ENCODE measurements around the gene AAMP.

The AAMP gene

GRCh38 chr2:218257390-218257981, 12.5 kb downstream of the AAMP start:
- no peak for DNase-seq

GRCh38 chr2:218256612-218257350, 13.2 kb downstream of the AAMP start:
- no peak for DNase-seq

- DNase-seq: no peak
Observed at GRCh38 chr2:218255446-218255845, 14.5 kb downstream of the AAMP start.

GRCh38 chr2:218253232-218253625, 16.7 kb downstream of the AAMP start:
- DNase-seq: no peak

DNA sequence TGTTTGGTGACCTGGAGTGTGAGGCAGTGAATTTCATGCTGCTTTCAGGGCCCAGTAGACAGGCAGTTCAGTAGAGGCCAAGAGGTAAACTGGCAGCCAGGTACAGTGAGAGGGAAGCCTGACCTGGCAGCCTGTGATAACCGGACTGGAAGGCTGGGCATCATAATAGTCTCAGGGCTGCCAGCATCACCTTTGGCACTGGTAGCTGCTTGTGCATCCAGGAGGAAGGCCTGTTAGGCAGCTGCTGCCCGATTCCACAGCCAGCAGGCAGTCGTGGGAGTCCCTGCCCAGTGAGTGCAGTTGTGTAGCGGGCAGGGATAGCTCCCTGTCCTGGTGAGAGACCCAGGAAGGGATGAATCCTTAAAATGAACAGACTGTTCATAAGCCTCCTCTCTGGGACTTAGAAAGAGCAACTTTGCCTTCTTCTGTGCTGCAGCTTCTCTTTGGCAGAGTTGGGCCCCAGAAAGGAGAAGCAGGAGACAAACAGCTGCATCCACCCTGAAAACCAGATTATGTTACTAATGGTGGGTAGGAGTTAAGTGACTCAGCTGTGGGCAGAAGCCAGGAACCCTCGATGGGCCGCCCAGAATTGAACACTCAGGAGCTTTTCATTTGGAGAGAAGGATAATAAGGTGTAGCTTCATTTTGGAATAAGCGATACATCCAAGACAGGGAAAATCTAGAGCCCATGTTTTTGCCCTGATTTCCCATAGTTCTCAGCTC, 17.3 kb downstream of the AAMP start:
- no peak for DNase-seq

DNA sequence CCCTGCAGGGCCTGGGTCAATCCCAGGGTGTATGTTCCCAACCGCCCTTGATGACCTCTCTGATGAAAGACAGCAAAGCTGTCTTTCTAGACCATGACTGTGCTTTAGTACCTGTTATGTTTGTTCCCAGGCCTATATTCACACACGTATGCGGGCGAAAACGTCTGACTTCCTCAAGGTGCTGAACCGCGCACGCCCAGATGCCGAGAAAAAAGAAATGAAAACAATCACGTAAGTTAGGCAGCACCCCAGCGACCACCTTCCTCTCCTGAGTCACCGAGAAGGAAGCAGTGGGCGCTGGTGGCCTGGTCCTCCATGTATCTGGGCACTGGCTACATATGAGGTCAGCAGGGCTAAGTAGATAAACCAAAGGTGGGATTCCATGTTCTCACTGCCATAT, 20.2 kb downstream of the AAMP start:
- DNase-seq: no peak

GRCh38 chr2:218245214-218245613, 24.7 kb downstream of the AAMP start:
- no peak for DNase-seq

- DNase-seq: no peak
Observed at GRCh38 chr2:218244665-218245064, 25.3 kb downstream of the AAMP start.

- no peak for DNase-seq
Observed at GRCh38 chr2:218244204-218244603, 25.7 kb downstream of the AAMP start.

GRCh38 chr2:218238887-218239286, 31.1 kb downstream of the AAMP start:
- DNase-seq: no peak

DNA sequence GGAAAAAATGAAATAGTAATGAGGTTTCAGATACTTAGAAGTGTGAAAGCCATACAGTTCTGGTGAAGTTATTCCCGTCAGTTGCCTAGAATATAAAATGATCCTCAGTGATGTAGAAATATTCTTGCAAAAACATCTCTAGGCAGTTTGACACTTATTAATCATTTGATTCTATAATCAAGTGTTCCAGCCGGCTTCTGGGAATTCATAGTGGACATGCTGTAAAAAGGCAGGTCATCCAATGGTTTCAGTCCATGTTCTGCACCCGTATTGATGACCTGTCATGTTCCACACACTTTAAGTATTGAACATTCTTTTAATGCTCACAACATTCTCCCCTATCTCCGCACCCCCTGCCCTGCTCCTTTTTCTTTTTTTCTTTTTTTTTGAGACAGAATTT, 33.1 kb downstream of the AAMP start:
- no peak for DNase-seq

DNA sequence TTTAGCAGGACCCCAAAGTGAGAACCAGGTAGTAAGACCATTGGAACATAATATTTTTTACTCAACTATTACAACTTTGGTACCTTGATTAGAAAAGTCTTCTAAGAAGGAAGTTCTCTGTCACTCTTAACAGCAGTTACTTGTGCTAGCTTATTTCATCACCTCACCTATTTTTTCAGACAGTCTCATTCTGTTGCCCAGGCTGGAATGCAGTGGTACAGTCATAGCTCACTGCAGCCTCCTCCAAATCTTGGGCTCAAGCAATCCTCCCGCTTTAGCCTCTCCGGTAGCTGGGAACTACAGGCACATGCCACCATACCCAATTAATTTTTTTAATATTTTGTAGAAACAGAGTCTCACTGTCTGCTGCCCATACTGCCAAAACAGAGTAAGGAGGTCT, 34.9 kb downstream of the AAMP start:
- DNase-seq: no peak

- no peak for DNase-seq
Observed at GRCh38 chr2:218234521-218234920, 35.4 kb downstream of the AAMP start.

- DNase-seq: no peak
Observed at GRCh38 chr2:218233543-218233942, 36.4 kb downstream of the AAMP start.

DNA sequence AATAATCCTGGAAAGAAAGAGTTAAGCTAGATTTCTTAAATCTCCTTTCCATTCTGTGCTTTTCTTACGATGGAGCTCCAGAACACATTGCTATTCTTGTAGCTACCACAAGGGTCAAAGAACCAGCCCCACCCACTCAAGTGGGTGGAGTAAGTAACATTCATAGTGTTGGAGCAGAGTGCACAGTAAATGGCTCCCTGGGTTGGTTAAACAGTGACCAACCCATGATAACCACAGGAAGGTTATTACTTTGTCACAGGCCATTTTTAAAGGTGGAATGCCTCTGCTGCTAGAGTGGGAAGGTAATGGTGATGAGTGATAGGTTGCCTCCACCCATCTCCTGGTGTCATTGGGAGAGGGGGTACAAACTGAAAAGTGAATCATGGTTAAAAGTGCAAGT, 39.1 kb downstream of the AAMP start:
- DNase-seq: no peak

GRCh38 chr2:218229851-218230250, 40.1 kb downstream of the AAMP start:
- no peak for DNase-seq

GRCh38 chr2:218229239-218229638, 40.7 kb downstream of the AAMP start:
- DNase-seq: no peak

DNA sequence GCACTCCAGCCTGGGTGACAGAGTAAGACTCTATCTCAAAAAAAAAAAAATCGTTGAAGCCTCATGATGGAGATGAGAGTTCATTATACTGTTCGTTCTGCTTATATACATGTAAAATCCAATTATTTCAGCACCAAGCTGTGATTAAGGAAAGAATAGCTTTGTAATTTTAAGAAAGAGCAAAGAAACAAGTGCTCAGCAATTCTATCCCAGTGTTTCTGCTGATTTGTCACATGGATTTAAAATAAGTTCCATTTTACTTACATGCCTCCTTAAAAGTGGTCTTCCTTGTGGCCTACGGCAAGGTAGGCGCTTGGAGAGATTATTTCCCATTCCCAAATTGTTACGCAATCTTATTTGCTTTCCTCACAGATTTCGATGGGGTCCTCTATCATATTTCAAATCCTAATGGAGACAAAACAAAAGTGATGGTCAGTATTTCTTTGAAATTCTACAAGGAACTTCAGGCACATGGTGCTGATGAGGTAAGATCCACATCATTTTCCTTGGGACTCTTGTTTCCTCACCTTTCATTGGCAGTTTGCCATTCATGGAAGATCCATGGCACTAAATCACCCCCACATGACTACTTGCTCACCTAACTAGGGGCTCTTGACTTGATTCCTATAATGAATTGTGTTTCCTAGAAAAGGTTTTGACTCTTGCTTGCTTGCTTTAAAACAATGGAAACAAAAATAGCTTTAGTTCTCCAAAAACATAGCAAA, 41.4 kb downstream of the AAMP start:
- no peak for DNase-seq

- no peak for DNase-seq
Observed at GRCh38 chr2:218226903-218227302, 43.0 kb downstream of the AAMP start.

DNA sequence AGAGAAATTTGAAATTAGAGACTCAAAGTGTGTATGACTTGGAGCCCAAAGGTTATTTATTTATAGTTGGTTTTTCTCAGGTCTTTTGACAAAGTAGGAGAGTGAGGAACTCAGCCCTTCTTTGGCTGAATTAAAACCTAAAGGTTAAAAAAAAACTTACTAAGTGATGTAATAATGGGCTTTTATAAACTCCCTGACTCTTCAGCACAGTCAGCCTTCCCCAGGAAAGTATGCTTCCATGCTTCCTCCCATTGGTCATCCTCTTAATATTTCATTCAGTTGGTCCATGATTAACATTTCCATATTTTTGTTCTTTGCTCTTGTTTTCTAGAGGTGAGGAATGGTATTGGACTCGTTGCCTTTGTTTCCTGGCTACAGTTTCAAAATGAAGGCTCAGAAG, 45.8 kb downstream of the AAMP start:
- no peak for DNase-seq

DNA sequence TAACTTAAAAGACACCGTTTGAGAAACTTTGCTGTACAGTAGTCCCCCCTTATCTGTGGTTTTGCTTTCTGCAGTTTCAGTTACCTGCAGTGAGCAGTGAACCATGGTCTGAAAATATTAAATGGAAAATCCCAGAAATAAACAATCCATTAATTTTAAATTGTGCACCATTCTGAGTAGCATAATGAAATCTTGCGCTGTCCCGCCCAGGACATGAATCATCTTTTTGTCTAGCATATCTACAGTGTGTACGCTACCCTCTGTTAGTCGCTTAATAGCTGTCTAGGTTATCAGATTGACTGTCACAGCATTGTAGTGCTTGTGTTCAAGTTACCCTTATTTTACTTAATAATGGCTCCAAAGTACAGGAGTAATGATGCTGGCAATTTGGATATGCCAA, 46.9 kb downstream of the AAMP start:
- DNase-seq: no peak

DNA sequence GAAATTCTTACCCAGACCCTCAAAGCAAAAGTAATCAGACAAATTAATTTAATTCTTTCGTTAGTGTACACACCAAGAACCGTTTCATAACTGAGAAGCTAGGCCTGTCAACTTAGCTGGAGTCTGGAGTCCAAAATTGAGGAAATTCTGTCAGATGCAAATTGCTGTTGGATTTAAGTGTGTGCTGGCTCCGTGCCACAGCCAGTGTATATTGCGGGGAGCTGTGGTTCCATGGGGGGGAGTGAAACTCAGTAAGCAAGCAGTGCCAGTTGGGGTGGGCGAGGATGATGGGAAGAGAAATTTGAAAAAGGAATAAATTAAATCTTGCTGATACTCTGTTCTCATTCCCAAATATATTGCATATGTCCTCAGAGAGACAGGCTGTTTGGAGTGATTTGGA, 48.9 kb downstream of the AAMP start:
- DNase-seq: no peak

DNA sequence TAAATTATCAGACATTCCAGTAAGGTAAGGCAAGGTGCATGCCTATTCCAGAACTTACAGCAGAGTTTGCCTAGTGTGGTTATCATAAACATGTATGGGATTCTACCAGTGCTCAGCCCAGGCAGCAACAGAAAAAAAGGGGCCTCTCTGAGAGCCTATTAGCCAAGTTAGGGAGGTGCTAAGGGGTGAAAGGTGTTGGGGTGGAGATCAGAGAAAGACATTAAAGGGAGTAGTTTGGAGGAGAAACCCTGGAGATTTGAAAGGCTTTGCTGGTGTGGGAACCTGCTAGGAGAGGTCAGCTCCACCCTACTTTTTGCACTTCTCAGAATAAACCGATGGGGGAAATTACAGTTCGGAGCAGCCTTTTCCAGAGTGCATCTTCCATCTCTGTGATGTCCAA, 50.0 kb downstream of the AAMP start:
- no peak for DNase-seq
